SH-SY5Y (cell line): ENCODE results near the gene KIAA2012.

Source experiments
- GATA2 ChIP-seq: IDR thresholded peaks from 2 replicates; pipeline ENCODE4 v1.6.1; 2011; ENCODE audit warnings: mild to moderate bottlenecking, low read depth, low read length
- GATA3 ChIP-seq: IDR thresholded peaks from 2 replicates; pipeline ENCODE4 v1.6.1; 2011; ENCODE audit warnings: low read depth, mild to moderate bottlenecking, low read length, moderate library complexity

KIAA2012 gene

GRCh38 chr2:202249521-202250253, 176.6 kb downstream of the KIAA2012 start:
- TF ChIP-seq GATA3 (no peak), GATA2 (no peak)

GRCh38 chr2:202251494-202251893, 178.4 kb downstream of the KIAA2012 start:
- no peak for TF ChIP-seq GATA2
- TF ChIP-seq GATA3, result no peak
